Measurements from ENCODE around the gene CD44.

- TF ChIP-seq CTCF (IDR thresholded peaks at IDR 0.05) (no peak), POLR2A (IDR thresholded peaks at IDR 0.05) (no peak)
Observed at GRCh38 chr11:35235157-35235468, 96.1 kb downstream of the CD44 start.

All from right lobe of liver (tissue), 4 donors.